HUES48 (cell line): ENCODE measurements around the gene ZNF488.

Source experiments
- H3K27ac ChIP-seq: one replicate; pipeline ENCODE4 v1.7.0; 2013; ENCODE audit warnings: low read depth, low read length, inconsistent platforms
- H3K27me3 ChIP-seq: 2 replicates; pipeline ENCODE4 v1.6.1; 2013; ENCODE audit warnings: mild to moderate bottlenecking, low read length; ENCODE audit not compliant: control insufficient read depth, insufficient read depth
- H3K36me3 ChIP-seq: 2 replicates; pipeline ENCODE4 v1.6.1; 2013; ENCODE audit warnings: low read length; ENCODE audit not compliant: control insufficient read depth, insufficient read depth
- H3K4me1 ChIP-seq: 2 replicates; pipeline ENCODE4 v1.6.1; 2013; ENCODE audit warnings: mild to moderate bottlenecking, low read length; ENCODE audit not compliant: control insufficient read depth, insufficient read depth
- H3K4me3 ChIP-seq: 2 replicates; pipeline ENCODE4 v1.5.1; 2013; ENCODE audit warnings: mild to moderate bottlenecking, low read depth, low read length
- H3K9ac ChIP-seq: 2 replicates; pipeline ENCODE4 v1.6.1; 2013; ENCODE audit warnings: mild to moderate bottlenecking, low read depth, low read length, moderate library complexity
- H3K9me3 ChIP-seq: 2 replicates; pipeline ENCODE4 v1.6.1; 2013; ENCODE audit warnings: low read length; ENCODE audit not compliant: control insufficient read depth, insufficient read depth

ZNF488 gene

DNA sequence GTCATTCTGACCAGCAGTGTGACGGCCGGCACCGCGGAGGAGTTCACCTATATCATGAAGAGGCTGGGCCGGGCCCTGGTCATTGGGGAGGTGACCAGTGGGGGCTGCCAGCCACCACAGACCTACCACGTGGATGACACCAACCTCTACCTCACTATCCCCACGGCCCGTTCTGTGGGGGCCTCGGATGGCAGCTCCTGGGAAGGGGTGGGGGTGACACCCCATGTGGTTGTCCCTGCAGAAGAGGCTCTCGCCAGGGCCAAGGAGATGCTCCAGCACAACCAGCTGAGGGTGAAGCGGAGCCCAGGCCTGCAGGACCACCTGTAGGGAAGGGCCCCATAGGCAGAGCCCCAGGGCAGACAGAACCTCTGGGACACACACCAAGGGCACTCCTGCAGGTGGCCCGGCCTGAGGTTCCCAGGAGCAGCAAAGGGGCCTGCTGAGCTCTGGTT, 26.9 kb downstream of the ZNF488 start:
- Histone ChIP-seq H3K36me3 (no peaks in the 10 kb centered on the region), H3K27me3 (no peaks in the 10 kb centered on the region), H3K27ac (no peak overlapping the region)

DNA sequence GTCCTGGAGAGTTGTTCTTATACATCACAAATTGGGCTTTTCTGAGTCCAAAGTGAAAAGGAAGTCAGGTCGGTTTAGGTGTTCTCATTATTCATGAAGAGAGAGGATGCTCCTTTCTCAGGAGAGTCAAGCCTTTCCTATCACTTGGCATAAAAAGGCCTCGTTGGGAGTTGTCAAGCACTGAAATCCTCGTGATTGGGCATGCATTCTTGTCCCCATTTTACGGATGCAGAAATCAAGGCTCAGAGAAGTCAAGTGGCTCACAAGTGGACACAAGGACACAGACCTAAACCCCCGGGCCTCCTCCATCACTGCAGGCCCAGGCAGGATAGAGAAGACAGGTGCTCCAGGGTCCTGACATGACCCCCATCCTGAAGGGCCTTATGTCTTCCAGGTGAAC, 27.4 kb downstream of the ZNF488 start:
- Histone ChIP-seq H3K36me3 (no peaks in the 10 kb centered on the region), H3K27ac (no peak overlapping the region), H3K27me3 (no peaks in the 10 kb centered on the region), H3K4me1 (peaks cover 3% of the 10 kb centered on the region), H3K4me3 (no peak overlapping the region), H3K9ac (no peak overlapping the region), H3K9me3 (no peaks in the 10 kb centered on the region)

More for the DNA sequence above, 26.9 kb downstream of the ZNF488 start:
- Histone ChIP-seq H3K4me3 (no peak overlapping the region), H3K9ac (no peak overlapping the region), H3K9me3 (no peaks in the 10 kb centered on the region), H3K4me1 (peaks cover 3% of the 10 kb centered on the region)

DNA sequence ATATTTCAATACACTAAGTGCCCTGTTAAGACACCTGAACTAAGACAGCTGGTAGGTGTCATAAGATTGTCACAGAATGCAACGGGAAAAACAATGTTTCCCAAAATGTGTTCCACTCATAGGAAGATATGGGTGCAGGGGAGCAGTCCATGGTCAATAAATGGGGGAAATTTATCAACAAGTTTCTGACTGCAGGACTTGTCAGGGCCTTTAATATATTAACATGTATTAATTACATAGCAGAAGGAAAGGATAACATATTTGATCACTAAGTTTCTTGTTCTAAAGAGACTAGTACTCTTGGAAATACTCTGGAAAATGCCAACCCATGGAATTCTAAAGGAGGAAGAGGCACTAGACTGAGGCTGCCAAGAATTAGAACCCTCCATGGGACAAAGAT, 29.2 kb downstream of the ZNF488 start:
- Histone ChIP-seq H3K36me3 (no peaks in the 10 kb centered on the region), H3K9ac (no peak overlapping the region), H3K4me3 (no peak overlapping the region)

DNA sequence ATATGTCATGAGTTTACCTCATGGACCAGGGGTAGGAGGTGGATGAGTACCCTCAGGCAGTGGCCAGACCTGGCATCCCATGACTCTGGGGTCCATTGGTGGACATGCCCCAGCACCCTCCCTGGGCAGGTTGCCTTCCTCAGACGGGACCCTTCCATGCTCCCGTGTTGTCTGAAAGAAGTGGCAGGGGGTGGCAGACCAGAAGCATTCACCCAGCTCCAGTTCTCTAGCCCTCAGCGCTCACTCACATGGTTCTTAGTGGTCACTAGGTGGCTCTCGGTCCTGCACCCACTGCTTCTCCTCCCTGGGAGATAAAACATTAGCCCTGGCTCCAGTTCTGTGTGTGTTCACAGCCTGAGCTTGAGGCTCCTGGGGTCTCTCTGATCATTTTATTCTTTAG, 29.9 kb downstream of the ZNF488 start:
- Histone ChIP-seq H3K9ac (no peak overlapping the region), H3K4me3 (no peak overlapping the region), H3K36me3 (no peaks in the 10 kb centered on the region), H3K9me3 (no peaks in the 10 kb centered on the region), H3K27ac (no peak overlapping the region), H3K27me3 (no peaks in the 10 kb centered on the region), H3K4me1 (no peaks in the 10 kb centered on the region)

More for the DNA sequence above, 29.2 kb downstream of the ZNF488 start:
- Histone ChIP-seq H3K27me3 (no peaks in the 10 kb centered on the region), H3K4me1 (no peaks in the 10 kb centered on the region), H3K27ac (no peak overlapping the region), H3K9me3 (no peaks in the 10 kb centered on the region)

DNA sequence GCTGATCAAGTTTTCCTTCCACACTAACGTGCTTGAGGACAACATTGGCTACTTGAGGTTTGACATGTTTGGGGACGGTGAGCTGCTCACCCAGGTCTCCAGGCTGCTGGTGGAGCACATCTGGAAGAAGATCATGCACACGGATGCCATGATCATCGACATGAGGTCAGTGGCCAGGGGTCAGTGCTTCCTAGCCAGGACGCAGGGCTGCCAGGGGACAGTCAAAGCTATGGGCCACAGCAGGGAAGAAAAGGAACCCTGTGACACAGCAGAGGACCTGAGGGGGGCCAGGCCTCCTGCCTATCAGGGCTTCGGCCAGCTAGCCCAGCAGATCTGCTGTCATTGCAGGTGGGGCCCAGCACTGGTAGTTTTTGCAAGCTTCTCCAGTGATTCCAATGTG, 30.7 kb downstream of the ZNF488 start:
- H3K27ac ChIP-seq, result no peak overlapping the region
- H3K27me3 ChIP-seq, result no peaks in the 10 kb centered on the region
- H3K4me3 ChIP-seq, result no peak overlapping the region
- no peaks in the 10 kb centered on the region for H3K36me3 ChIP-seq
- H3K4me1 ChIP-seq, result no peaks in the 10 kb centered on the region
- H3K9ac ChIP-seq, result no peak overlapping the region
- no peaks in the 10 kb centered on the region for H3K9me3 ChIP-seq

DNA sequence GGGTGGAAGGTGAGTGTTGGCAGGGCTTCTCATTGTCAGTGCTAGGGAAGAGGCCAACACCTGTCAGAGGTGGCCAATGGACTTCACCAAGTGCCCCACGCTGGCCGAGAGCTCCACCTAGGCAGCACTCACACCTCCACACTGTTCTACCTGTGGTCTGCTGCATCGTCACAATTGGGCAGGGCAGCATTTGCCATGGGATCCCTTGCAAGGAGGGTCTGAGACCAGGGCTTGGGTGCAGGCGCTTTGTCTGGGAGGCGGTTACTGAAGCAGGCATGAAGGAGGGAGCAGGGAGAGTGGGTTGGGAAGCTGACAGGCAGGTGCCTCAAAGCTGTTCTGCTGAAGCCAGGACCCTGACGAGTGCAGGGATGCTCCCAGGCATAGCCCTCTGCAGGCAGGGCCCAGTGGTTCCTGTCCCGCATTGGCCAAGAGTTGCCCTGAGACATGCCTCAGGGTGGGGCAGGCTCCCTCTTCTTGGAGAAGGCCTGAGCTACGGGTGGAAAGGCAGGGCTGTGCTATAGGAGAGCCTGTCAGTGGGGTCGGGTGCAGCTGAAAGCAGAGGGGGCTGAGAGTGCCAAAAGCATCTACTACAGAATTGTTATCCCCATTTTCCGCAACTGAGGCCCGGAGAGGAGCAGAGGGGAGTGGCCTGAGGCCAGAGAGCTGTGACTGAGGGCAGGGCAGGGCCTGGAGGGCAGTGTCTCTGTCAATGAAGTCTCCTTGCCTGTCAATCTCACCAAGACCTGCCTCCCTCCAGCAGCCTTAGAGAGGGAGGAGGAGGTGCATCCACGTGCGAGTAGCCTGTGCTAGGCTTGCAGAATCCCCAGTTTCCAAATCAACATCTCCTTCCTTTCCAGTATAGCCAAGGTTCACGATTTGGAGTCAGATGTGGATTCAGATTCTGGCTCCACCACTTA, 31.9 kb downstream of the ZNF488 start:
- Histone ChIP-seq H3K36me3 (no peaks in the 10 kb centered on the region), H3K9ac (no peak overlapping the region), H3K27ac (no peak overlapping the region), H3K9me3 (no peaks in the 10 kb centered on the region), H3K4me1 (no peaks in the 10 kb centered on the region), H3K4me3 (no peak overlapping the region), H3K27me3 (no peaks in the 10 kb centered on the region)

DNA sequence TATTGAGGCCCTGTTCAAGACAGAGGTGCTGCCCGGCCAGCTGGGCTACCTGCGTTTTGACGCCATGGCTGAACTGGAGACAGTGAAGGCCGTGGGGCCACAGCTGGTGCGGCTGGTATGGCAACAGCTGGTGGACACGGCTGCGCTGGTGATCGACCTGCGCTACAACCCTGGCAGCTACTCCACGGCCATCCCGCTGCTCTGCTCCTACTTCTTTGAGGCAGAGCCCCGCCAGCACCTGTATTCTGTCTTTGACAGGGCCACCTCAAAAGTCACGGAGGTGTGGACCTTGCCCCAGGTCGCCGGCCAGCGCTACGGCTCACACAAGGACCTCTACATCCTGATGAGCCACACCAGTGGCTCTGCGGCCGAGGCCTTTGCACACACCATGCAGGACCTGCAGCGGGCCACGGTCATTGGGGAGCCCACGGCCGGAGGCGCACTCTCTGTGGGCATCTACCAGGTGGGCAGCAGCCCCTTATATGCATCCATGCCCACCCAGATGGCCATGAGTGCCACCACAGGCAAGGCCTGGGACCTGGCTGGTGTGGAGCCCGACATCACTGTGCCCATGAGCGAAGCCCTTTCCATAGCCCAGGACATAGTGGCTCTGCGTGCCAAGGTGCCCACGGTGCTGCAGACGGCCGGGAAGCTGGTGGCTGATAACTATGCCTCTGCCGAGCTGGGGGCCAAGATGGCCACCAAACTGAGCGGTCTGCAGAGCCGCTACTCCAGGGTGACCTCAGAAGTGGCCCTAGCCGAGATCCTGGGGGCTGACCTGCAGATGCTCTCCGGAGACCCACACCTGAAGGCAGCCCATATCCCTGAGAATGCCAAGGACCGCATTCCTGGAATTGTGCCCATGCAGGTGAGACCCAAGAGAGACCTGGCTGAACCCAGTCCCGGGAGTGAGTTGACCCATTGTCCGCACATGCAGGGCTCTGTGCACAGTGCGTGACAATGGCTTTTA, 33.1 kb downstream of the ZNF488 start:
- H3K4me1 ChIP-seq, result no peaks in the 10 kb centered on the region
- no peak overlapping the region for H3K4me3 ChIP-seq
- no peak overlapping the region for H3K27ac ChIP-seq
- H3K9ac ChIP-seq, result no peak overlapping the region
- H3K36me3 ChIP-seq, result no peaks in the 10 kb centered on the region
- no peaks in the 10 kb centered on the region for H3K27me3 ChIP-seq
- H3K9me3 ChIP-seq, result no peaks in the 10 kb centered on the region

DNA sequence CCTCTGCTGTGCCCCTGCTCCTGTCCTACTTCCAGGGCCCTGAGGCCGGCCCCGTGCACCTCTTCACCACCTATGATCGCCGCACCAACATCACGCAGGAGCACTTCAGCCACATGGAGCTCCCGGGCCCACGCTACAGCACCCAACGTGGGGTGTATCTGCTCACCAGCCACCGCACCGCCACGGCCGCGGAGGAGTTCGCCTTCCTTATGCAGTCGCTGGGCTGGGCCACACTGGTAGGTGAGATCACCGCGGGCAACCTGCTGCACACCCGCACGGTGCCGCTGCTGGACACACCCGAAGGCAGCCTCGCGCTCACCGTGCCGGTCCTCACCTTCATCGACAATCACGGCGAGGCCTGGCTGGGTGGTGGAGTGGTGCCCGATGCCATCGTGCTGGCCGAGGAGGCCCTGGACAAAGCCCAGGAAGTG, 34.1 kb downstream of the ZNF488 start:
- Histone ChIP-seq H3K4me1 (no peaks in the 10 kb centered on the region), H3K36me3 (no peaks in the 10 kb centered on the region), H3K9ac (no peak overlapping the region), H3K27me3 (no peaks in the 10 kb centered on the region), H3K9me3 (no peaks in the 10 kb centered on the region), H3K27ac (no peak overlapping the region), H3K4me3 (no peak overlapping the region)

DNA sequence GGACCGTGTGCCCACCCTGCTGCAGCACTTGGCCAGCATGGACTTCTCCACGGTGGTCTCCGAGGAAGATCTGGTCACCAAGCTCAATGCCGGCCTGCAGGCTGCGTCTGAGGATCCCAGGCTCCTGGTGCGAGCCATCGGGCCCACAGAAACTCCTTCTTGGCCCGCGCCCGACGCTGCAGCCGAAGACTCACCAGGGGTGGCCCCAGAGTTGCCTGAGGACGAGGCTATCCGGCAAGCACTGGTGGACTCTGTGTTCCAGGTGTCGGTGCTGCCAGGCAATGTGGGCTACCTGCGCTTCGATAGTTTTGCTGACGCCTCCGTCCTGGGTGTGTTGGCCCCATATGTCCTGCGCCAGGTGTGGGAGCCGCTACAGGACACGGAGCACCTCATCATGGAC, 34.6 kb downstream of the ZNF488 start:
- Histone ChIP-seq H3K27ac (no peak overlapping the region), H3K4me1 (no peaks in the 10 kb centered on the region), H3K9ac (no peak overlapping the region), H3K27me3 (no peaks in the 10 kb centered on the region), H3K9me3 (no peaks in the 10 kb centered on the region), H3K36me3 (no peaks in the 10 kb centered on the region), H3K4me3 (no peak overlapping the region)

DNA sequence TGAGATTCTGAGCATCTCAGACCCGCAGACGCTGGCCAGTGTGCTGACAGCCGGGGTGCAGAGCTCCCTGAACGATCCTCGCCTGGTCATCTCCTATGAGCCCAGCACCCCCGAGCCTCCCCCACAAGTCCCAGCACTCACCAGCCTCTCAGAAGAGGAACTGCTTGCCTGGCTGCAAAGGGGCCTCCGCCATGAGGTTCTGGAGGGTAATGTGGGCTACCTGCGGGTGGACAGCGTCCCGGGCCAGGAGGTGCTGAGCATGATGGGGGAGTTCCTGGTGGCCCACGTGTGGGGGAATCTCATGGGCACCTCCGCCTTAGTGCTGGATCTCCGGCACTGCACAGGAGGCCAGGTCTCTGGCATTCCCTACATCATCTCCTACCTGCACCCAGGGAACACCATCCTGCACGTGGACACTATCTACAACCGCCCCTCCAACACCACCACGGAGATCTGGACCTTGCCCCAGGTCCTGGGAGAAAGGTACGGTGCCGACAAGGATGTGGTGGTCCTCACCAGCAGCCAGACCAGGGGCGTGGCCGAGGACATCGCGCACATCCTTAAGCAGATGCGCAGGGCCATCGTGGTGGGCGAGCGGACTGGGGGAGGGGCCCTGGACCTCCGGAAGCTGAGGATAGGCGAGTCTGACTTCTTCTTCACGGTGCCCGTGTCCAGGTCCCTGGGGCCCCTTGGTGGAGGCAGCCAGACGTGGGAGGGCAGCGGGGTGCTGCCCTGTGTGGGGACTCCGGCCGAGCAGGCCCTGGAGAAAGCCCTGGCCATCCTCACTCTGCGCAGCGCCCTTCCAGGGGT, 35.2 kb downstream of the ZNF488 start:
- Histone ChIP-seq H3K9me3 (no peaks in the 10 kb centered on the region), H3K27ac (no peak overlapping the region), H3K9ac (no peak overlapping the region), H3K36me3 (no peaks in the 10 kb centered on the region), H3K4me1 (no peaks in the 10 kb centered on the region), H3K4me3 (no peak overlapping the region), H3K27me3 (no peaks in the 10 kb centered on the region)
